H1 (cell line): ENCODE measurements around the gene DLEC1. TPM values are rescaled to one million over a fixed set of nuclear protein-coding genes. Genes with fewer than 3 reads are reported as not detected.

Experiments
- CBX8 ChIP-seq: fragments of 300-800, 300-1000 bp; sonication (generic); IDR thresholded peaks from 2 replicates; pipeline ENCODE4 v1.7.1; 2016; ENCODE audit warnings: low read depth, low read length, borderline replicate concordance
- FOSL1 ChIP-seq: IDR thresholded peaks from 2 replicates; pipeline ENCODE4 v1.6.1; 2011; ENCODE audit warnings: mild to moderate bottlenecking, low read depth, low read length, moderate library complexity; ENCODE audit not compliant: insufficient read depth
- HDAC6 ChIP-seq: IDR thresholded peaks from one replicate; pipeline ENCODE4 v1.7.1; 2012; ENCODE audit warnings: low read depth, mild to moderate bottlenecking, inconsistent platforms, low read length, moderate library complexity
- KDM1A ChIP-seq: fragments of 200-600, 300-600 bp; sonication (generic); IDR thresholded peaks from 2 replicates; pipeline ENCODE4 v1.7.1; 2016; ENCODE audit warnings: mild to moderate bottlenecking, low read length, borderline replicate concordance
- PHF8 ChIP-seq: fragments of 200-600 bp; sonication (generic); conservative IDR thresholded peaks from 2 replicates; pipeline ENCODE4 v1.7.1; 2012; ENCODE audit warnings: low read depth, mild to moderate bottlenecking, inconsistent platforms, low read length, moderate library complexity
- TEAD4 ChIP-seq: IDR thresholded peaks from 2 replicates; pipeline ENCODE4 v1.6.1; 2012; ENCODE audit warnings: low read depth, low read length, inconsistent platforms, mixed read lengths
- polyA plus RNA-seq, 7 experiments: library from polyadenylated mRNA; depleted of rRNA in 3 of 7; stranded (reverse) in 5 of 7; unstranded in 2 of 7; fragments of >200 nt in 5 of 7; fragments of 200-250 nt in 2 of 7; gene quantifications; 1 replicate in 5 of 7; 2 replicates in 1 of 7; 4 replicates in 1 of 7; pipeline versions ENCODE4 v1.2.1 to v1.2.3, GENCODE V29; 2011 to 2013; ENCODE audit warnings: missing spikeins in 2 of 7, mixed read lengths in 2 of 7
- total RNA-seq: library from RNA; stranded (reverse); fragmentation: NEBNext Ultra II Directional; extraction: Animal tissue kit (Norgen Biotek cat#: 25700); gene quantifications from 2 replicates; pipeline ENCODE4 v1.2.1, GENCODE V29; 2021
- TF ChIP-seq, protein P1 (sequence below): fragments of 300-600 bp; sonication (generic); IDR thresholded peaks from 2 replicates; pipeline ENCODE4 v1.7.1; 2012; ENCODE audit warnings: low read length, moderate library complexity, mild to moderate bottlenecking, inconsistent platforms; ENCODE audit not compliant: insufficient replicate concordance

The DLEC1 gene
- total and polyA plus RNA-seq, 2 of the 8 experiments (the other 6 are each of a cell fraction or from before 2014, with no cell fraction given), result 0.26 to 0.76 TPM

DNA sequence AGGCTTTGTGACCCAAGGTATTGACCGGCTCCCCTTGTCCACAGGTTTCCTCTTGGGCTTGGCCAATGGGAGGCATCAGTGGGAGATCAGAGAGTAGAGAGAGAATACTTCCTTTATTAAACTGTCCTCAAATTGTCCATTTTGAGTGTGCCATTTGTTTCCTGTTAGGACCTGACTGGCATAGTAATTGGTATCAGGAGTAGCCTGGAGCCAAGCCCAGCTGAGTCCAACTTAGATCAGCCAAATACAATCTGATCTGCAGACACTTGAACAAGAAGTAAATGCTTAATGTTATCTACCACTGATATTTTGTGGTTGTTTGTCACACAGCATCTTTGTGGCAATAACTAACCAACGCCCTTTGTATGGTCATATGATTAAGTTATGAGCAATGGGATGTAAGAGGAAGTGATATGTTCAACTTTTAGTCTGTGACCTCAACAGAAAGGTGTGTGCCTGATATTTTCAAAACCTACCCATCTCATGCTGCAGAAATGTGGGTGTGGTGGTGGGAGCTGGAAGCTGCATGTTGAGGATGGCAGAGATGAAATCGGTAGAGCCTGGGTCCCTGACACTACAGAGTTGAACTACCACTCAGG, 112.8 kb downstream of the DLEC1 start (continued):
- TF ChIP-seq, protein P1, sequence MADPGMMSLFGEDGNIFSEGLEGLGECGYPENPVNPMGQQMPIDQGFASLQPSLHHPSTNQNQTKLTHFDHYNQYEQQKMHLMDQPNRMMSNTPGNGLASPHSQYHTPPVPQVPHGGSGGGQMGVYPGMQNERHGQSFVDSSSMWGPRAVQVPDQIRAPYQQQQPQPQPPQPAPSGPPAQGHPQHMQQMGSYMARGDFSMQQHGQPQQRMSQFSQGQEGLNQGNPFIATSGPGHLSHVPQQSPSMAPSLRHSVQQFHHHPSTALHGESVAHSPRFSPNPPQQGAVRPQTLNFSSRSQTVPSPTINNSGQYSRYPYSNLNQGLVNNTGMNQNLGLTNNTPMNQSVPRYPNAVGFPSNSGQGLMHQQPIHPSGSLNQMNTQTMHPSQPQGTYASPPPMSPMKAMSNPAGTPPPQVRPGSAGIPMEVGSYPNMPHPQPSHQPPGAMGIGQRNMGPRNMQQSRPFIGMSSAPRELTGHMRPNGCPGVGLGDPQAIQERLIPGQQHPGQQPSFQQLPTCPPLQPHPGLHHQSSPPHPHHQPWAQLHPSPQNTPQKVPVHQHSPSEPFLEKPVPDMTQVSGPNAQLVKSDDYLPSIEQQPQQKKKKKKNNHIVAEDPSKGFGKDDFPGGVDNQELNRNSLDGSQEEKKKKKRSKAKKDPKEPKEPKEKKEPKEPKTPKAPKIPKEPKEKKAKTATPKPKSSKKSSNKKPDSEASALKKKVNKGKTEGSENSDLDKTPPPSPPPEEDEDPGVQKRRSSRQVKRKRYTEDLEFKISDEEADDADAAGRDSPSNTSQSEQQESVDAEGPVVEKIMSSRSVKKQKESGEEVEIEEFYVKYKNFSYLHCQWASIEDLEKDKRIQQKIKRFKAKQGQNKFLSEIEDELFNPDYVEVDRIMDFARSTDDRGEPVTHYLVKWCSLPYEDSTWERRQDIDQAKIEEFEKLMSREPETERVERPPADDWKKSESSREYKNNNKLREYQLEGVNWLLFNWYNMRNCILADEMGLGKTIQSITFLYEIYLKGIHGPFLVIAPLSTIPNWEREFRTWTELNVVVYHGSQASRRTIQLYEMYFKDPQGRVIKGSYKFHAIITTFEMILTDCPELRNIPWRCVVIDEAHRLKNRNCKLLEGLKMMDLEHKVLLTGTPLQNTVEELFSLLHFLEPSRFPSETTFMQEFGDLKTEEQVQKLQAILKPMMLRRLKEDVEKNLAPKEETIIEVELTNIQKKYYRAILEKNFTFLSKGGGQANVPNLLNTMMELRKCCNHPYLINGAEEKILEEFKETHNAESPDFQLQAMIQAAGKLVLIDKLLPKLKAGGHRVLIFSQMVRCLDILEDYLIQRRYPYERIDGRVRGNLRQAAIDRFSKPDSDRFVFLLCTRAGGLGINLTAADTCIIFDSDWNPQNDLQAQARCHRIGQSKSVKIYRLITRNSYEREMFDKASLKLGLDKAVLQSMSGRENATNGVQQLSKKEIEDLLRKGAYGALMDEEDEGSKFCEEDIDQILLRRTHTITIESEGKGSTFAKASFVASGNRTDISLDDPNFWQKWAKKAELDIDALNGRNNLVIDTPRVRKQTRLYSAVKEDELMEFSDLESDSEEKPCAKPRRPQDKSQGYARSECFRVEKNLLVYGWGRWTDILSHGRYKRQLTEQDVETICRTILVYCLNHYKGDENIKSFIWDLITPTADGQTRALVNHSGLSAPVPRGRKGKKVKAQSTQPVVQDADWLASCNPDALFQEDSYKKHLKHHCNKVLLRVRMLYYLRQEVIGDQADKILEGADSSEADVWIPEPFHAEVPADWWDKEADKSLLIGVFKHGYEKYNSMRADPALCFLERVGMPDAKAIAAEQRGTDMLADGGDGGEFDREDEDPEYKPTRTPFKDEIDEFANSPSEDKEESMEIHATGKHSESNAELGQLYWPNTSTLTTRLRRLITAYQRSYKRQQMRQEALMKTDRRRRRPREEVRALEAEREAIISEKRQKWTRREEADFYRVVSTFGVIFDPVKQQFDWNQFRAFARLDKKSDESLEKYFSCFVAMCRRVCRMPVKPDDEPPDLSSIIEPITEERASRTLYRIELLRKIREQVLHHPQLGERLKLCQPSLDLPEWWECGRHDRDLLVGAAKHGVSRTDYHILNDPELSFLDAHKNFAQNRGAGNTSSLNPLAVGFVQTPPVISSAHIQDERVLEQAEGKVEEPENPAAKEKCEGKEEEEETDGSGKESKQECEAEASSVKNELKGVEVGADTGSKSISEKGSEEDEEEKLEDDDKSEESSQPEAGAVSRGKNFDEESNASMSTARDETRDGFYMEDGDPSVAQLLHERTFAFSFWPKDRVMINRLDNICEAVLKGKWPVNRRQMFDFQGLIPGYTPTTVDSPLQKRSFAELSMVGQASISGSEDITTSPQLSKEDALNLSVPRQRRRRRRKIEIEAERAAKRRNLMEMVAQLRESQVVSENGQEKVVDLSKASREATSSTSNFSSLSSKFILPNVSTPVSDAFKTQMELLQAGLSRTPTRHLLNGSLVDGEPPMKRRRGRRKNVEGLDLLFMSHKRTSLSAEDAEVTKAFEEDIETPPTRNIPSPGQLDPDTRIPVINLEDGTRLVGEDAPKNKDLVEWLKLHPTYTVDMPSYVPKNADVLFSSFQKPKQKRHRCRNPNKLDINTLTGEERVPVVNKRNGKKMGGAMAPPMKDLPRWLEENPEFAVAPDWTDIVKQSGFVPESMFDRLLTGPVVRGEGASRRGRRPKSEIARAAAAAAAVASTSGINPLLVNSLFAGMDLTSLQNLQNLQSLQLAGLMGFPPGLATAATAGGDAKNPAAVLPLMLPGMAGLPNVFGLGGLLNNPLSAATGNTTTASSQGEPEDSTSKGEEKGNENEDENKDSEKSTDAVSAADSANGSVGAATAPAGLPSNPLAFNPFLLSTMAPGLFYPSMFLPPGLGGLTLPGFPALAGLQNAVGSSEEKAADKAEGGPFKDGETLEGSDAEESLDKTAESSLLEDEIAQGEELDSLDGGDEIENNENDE, result no peak
- TF ChIP-seq TEAD4 (no peak), PHF8 (no peak), CBX8 (no peak), FOSL1 (no peak), KDM1A (no peak), HDAC6 (no peak)
